Adrenal gland (tissue), 5 donors: ENCODE data around the gene HIPK2.

ENCODE experiments used
- CTCF ChIP-seq, 6 experiments: fragments of 450-650 bp in 4 of 6; fragments of 200-600 bp in 2 of 6; sonication (generic) in 1 of 6; IDR thresholded peaks; 1 replicate in 5 of 6; 2 replicates in 1 of 6; pipeline versions ENCODE4 v1.5.1 to v1.8.0; 2016 to 2021; ENCODE audit warnings: antibody characterized with exemption in 6 of 6, mild to moderate bottlenecking in 2 of 6, moderate library complexity in 1 of 6
- POLR2A ChIP-seq, 2 donors: fragments of 450-650 bp; IDR thresholded peaks; one replicate each; pipeline ENCODE4 v1.6.1; 2017; ENCODE audit warnings: antibody characterized with exemption in 2 of 2, mild to moderate bottlenecking in 2 of 2, moderate library complexity in 1 of 2
- donor health status: DM: no; HTN: no; CAD: no.

GRCh38 chr7:139823959-139824521 is 46.2 kb upstream of the HIPK2 start:
- TF ChIP-seq CTCF (IDR thresholded peaks at IDR 0.05), result no peak
- TF ChIP-seq POLR2A (IDR thresholded peaks at IDR 0.05), result no peak
